Measurements from ENCODE around the gene PREP.

Gene PREP

DNA sequence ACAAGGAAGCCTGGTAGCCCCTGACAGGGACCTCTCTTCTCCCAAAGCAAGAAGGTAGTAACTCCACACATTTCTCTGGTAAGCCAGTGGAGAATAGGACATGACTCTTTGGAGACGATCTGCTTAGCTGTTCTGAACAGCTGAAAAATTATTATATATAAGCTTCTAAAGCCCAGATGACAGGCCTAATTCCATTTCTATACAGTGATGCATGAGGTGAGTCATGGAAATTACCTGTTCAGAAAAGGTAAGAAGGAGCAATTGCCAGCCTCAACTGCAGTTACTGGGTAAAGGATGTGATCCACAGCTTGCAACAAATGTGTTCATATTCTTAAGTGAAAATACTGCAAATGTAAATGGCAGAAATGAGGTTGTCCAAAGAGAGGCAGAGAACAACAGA is 54.0 kb downstream of the PREP start (continued):
- TF ChIP-seq, protein P1, sequence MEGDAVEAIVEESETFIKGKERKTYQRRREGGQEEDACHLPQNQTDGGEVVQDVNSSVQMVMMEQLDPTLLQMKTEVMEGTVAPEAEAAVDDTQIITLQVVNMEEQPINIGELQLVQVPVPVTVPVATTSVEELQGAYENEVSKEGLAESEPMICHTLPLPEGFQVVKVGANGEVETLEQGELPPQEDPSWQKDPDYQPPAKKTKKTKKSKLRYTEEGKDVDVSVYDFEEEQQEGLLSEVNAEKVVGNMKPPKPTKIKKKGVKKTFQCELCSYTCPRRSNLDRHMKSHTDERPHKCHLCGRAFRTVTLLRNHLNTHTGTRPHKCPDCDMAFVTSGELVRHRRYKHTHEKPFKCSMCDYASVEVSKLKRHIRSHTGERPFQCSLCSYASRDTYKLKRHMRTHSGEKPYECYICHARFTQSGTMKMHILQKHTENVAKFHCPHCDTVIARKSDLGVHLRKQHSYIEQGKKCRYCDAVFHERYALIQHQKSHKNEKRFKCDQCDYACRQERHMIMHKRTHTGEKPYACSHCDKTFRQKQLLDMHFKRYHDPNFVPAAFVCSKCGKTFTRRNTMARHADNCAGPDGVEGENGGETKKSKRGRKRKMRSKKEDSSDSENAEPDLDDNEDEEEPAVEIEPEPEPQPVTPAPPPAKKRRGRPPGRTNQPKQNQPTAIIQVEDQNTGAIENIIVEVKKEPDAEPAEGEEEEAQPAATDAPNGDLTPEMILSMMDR (tag by site-specific recombination; IDR thresholded peaks at IDR 0.05): no peak
- TF ChIP-seq ZFP3 (tag by site-specific recombination; IDR thresholded peaks at IDR 0.05; ENCODE audit: low read depth) (no peak), GLIS1 (tag by site-specific recombination; IDR thresholded peaks at IDR 0.05) (no peak), ZNF10 (tag by site-specific recombination; IDR thresholded peaks at IDR 0.05) (no peak)

DNA sequence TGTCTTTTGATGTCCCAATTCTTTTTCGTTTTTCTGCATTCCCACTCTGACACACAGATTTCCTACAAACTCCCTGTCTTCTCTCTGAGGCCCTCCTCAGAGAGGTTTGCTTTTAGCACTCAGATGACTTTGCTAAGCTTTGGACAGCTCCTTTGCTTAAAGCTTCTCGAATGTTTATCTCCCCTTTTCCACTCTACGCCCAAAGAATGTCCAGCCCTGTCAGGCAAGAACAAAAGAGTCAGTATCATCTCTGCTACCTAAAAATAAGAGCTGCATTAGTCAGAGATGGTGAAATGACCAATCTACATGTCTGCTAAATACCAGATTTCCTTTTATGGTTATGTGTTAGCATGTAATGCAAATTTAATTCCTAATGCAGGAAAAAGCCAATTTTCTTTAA is 56.8 kb downstream of the PREP start:
- TF ChIP-seq, protein P2, sequence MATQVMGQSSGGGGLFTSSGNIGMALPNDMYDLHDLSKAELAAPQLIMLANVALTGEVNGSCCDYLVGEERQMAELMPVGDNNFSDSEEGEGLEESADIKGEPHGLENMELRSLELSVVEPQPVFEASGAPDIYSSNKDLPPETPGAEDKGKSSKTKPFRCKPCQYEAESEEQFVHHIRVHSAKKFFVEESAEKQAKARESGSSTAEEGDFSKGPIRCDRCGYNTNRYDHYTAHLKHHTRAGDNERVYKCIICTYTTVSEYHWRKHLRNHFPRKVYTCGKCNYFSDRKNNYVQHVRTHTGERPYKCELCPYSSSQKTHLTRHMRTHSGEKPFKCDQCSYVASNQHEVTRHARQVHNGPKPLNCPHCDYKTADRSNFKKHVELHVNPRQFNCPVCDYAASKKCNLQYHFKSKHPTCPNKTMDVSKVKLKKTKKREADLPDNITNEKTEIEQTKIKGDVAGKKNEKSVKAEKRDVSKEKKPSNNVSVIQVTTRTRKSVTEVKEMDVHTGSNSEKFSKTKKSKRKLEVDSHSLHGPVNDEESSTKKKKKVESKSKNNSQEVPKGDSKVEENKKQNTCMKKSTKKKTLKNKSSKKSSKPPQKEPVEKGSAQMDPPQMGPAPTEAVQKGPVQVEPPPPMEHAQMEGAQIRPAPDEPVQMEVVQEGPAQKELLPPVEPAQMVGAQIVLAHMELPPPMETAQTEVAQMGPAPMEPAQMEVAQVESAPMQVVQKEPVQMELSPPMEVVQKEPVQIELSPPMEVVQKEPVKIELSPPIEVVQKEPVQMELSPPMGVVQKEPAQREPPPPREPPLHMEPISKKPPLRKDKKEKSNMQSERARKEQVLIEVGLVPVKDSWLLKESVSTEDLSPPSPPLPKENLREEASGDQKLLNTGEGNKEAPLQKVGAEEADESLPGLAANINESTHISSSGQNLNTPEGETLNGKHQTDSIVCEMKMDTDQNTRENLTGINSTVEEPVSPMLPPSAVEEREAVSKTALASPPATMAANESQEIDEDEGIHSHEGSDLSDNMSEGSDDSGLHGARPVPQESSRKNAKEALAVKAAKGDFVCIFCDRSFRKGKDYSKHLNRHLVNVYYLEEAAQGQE (tag by site-specific recombination; IDR thresholded peaks at IDR 0.05): peak; percentile 74
- TF ChIP-seq ZNF221 (tag by site-specific recombination; IDR thresholded peaks at IDR 0.05; ENCODE audit: borderline replicate concordance): no peak
- Histone ChIP-seq H3K4me3 (ENCODE audit: low read depth, low read length) (no peak overlapping the region), H3K27ac (ENCODE audit: extremely low read depth, low read depth, low read length) (no peak overlapping the region), H3K9me3 (ENCODE audit: control insufficient read depth, insufficient read depth, low read depth, low read length) (no peaks in the 10 kb centered on the region), H3K36me3 (ENCODE audit: control insufficient read depth in 2 of 2, insufficient read depth in 1 of 2, low read length in 2 of 2) (peaks cover 0 to 22% of the 10 kb centered on the region in 2 experiments), H3K4me1 (ENCODE audit: control insufficient read depth, insufficient read depth, low read length) (no peaks in the 10 kb centered on the region)
- ChIA-PET POLR2A (no interaction called here), CTCF (interaction anchor here (0.6 to 2.4 kb wide), 4 partner anchors 9 to 57 kb away, joined by 3 to 8 read pairs (median 5); partner anchors contain the start of gene PREP)

DNA sequence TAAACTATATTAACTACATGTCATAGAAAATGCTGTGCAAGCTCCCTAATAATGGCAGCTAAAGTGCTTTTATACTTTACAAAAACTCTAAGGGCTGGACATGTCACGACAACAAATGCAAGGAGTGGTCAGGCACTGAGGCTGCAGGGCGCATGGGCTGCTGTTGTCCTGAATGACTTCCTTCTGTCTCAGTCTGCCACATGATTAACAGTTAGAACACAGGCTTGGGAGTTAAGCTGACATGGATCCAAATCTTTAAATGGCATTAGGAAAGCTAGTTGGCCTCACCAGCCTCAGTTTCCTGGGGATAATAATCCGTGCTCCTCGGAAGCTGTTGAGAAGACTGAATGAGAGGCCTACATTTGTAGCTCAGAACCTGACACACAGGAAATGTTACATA is 57.4 kb downstream of the PREP start:
- POLR2A ChIA-PET: no interaction called here
- CTCF ChIA-PET: interaction anchor here (0.6 to 2.4 kb wide), 4 partner anchors 9 to 57 kb away, joined by 3 to 8 read pairs (median 4); partner anchors contain the start of gene PREP
- Histone ChIP-seq H3K27ac (ENCODE audit: extremely low read depth, low read depth, low read length) (no peak overlapping the region), H3K4me1 (ENCODE audit: control insufficient read depth, insufficient read depth, low read length) (no peaks in the 10 kb centered on the region), H3K9me3 (ENCODE audit: control insufficient read depth, insufficient read depth, low read depth, low read length) (no peaks in the 10 kb centered on the region), H3K36me3 (ENCODE audit: control insufficient read depth in 2 of 2, insufficient read depth in 1 of 2, low read length in 2 of 2) (peaks cover 0 to 17% of the 10 kb centered on the region in 2 experiments), H3K4me3 (ENCODE audit: low read depth, low read length) (no peak overlapping the region)
- TF ChIP-seq ZNF514 (tag by site-specific recombination; IDR thresholded peaks at IDR 0.05) (no peak), ZNF707 (tag by site-specific recombination; IDR thresholded peaks at IDR 0.05) (no peak), ZNF629 (tag by site-specific recombination; IDR thresholded peaks at IDR 0.05) (no peak), ZNF292 (tag by site-specific recombination; IDR thresholded peaks at IDR 0.05; ENCODE audit: borderline replicate concordance, low read depth) (no peak), ZNF174 (tag by site-specific recombination; IDR thresholded peaks at IDR 0.05) (no peak), ZNF350 (tag by site-specific recombination; IDR thresholded peaks at IDR 0.05) (no peak), ZNF10 (tag by site-specific recombination; IDR thresholded peaks at IDR 0.05) (no peak), ZNF274 (IDR thresholded peaks at IDR 0.05; ENCODE audit: low read length) (no peak), ZNF274 (tag by site-specific recombination; IDR thresholded peaks at IDR 0.05; ENCODE audit: borderline replicate concordance) (no peak), ZNF670 (tag by site-specific recombination; IDR thresholded peaks at IDR 0.05; ENCODE audit: low read depth) (no peak), OSR2 (tag by site-specific recombination; IDR thresholded peaks at IDR 0.05) (no peak), ZNF140 (tag by site-specific recombination; IDR thresholded peaks at IDR 0.05) (no peak), ZNF239 (tag by site-specific recombination; IDR thresholded peaks at IDR 0.05) (no peak), ZNF600 (tag by site-specific recombination; IDR thresholded peaks at IDR 0.05) (no peak), REPIN1 (tag by site-specific recombination; IDR thresholded peaks at IDR 0.05; ENCODE audit: low read depth) (no peak)
- TF ChIP-seq, protein P3, sequence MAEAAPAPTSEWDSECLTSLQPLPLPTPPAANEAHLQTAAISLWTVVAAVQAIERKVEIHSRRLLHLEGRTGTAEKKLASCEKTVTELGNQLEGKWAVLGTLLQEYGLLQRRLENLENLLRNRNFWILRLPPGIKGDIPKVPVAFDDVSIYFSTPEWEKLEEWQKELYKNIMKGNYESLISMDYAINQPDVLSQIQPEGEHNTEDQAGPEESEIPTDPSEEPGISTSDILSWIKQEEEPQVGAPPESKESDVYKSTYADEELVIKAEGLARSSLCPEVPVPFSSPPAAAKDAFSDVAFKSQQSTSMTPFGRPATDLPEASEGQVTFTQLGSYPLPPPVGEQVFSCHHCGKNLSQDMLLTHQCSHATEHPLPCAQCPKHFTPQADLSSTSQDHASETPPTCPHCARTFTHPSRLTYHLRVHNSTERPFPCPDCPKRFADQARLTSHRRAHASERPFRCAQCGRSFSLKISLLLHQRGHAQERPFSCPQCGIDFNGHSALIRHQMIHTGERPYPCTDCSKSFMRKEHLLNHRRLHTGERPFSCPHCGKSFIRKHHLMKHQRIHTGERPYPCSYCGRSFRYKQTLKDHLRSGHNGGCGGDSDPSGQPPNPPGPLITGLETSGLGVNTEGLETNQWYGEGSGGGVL (tag by site-specific recombination; IDR thresholded peaks at IDR 0.05): no peak
- TF ChIP-seq, protein P4, sequence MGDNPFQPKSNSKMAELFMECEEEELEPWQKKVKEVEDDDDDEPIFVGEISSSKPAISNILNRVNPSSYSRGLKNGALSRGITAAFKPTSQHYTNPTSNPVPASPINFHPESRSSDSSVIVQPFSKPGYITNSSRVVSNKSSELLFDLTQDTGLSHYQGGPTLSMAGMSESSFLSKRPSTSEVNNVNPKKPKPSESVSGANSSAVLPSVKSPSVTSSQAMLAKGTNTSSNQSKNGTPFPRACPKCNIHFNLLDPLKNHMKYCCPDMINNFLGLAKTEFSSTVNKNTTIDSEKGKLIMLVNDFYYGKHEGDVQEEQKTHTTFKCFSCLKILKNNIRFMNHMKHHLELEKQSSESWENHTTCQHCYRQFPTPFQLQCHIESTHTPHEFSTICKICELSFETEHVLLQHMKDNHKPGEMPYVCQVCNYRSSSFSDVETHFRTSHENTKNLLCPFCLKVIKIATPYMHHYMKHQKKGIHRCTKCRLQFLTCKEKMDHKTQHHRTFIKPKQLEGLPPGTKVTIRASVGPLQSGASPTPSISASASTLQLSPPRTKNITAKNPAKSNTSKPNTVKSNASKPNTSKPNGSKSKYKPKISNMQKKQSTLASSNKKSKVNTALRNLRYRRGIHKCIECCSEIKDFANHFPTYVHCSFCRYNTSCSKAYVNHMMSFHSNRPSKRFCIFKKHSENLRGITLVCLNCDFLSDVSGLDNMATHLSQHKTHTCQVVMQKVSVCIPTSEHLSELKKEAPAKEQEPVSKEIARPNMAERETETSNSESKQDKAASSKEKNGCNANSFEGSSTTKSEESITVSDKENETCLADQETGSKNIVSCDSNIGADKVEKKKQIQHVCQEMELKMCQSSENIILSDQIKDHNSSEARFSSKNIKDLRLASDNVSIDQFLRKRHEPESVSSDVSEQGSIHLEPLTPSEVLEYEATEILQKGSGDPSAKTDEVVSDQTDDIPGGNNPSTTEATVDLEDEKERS (tag by site-specific recombination; IDR thresholded peaks at IDR 0.05): no peak
- TF ChIP-seq, protein P5, sequence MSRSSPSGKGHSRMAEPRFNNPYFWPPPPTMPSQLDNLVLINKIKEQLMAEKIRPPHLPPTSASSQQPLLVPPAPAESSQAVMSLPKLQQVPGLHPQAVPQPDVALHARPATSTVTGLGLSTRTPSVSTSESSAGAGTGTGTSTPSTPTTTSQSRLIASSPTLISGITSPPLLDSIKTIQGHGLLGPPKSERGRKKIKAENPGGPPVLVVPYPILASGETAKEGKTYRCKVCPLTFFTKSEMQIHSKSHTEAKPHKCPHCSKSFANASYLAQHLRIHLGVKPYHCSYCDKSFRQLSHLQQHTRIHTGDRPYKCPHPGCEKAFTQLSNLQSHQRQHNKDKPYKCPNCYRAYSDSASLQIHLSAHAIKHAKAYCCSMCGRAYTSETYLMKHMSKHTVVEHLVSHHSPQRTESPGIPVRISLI (tag by site-specific recombination; IDR thresholded peaks at IDR 0.05): no peak
